Lung (tissue), 12 donors: ENCODE data around the gene PLA2G6. TPM values are rescaled to one million over a fixed set of nuclear protein-coding genes. Genes with fewer than 3 reads are reported as not detected.

Experiments used
- ATAC-seq: fragments of 200-7000 bp; cut with Tn5 transposase; one replicate; pipeline ENCODE4 v1.9.1; 2020; ENCODE audit warnings: moderate number of reproducible peaks; ENCODE audit not compliant: insufficient read depth, low FRiP score
- DNase-seq, 3 donors: peaks; one replicate each; pipeline ENCODE4 v3.0.0-alpha.2; 2013 to 2017
- H3K27ac ChIP-seq, 2 donors: one replicate each; pipeline ENCODE4 v1.5.1; 2013; ENCODE audit warnings: mild to moderate bottlenecking in 2 of 2, moderate library complexity in 2 of 2, control low read depth in 1 of 2, inconsistent platforms in 1 of 2, low read depth in 1 of 2, low read length in 1 of 2
- H3K27me3 ChIP-seq, 3 donors: one replicate each; pipeline ENCODE4 v1.5.1; 2013; ENCODE audit warnings: low read length in 2 of 3; ENCODE audit not compliant: control insufficient read depth in 3 of 3, insufficient read depth in 3 of 3
- H3K36me3 ChIP-seq, 4 donors: one replicate each; pipeline ENCODE4 v1.5.1; 2013; ENCODE audit warnings: low read length in 4 of 4, mild to moderate bottlenecking in 1 of 4, moderate library complexity in 1 of 4; ENCODE audit not compliant: control insufficient read depth in 4 of 4, insufficient read depth in 4 of 4
- H3K4me1 ChIP-seq, 5 donors: one replicate each; pipeline ENCODE4 v1.5.1; 2013; ENCODE audit warnings: low read length in 5 of 5, mild to moderate bottlenecking in 2 of 5, moderate library complexity in 1 of 5; ENCODE audit not compliant: control insufficient read depth in 5 of 5, insufficient read depth in 5 of 5
- H3K4me3 ChIP-seq: one replicate; pipeline ENCODE4 v1.5.1; 2013; ENCODE audit warnings: mild to moderate bottlenecking, control low read depth, moderate library complexity
- H3K9ac ChIP-seq, 2 donors: one replicate each; pipeline ENCODE4 v1.5.1; 2013; ENCODE audit warnings: low read length in 2 of 2, control low read depth in 1 of 2; ENCODE audit not compliant: insufficient read depth in 1 of 2
- H3K9me3 ChIP-seq, 4 donors: one replicate each; pipeline ENCODE4 v1.5.1; 2013; ENCODE audit warnings: low read length in 3 of 4, mild to moderate bottlenecking in 1 of 4, moderate library complexity in 1 of 4; ENCODE audit not compliant: control insufficient read depth in 4 of 4, insufficient read depth in 3 of 4
- CTCF ChIP-seq: IDR thresholded peaks from 2 replicates; pipeline ENCODE4 v1.5.1; 2012; ENCODE audit warnings: mild to moderate bottlenecking; ENCODE audit errors: control extremely low read depth, extremely low read depth
- WGBS, 2 donors: extraction: QIAGEN DNeasy Blood & Tissue Kit; methylation state at CpG; one replicate each; pipeline ENCODE4 v1.1.7; 2013; 5-methylcytosine and 5-hydroxymethylcytosine counted together
- polyA plus RNA-seq, 2 donors: library from polyadenylated mRNA; stranded (reverse); fragments of 200-250 nt; gene quantifications; one replicate each; pipeline ENCODE4 v1.2.1, GENCODE V29; 2013
- total RNA-seq, 2 donors: library from RNA; depleted of rRNA in 1 of 2; stranded (reverse); fragments of >200 nt in 1 of 2; gene quantifications; one replicate each; pipeline ENCODE4 v1.2.1, GENCODE V29; 2014 to 2021
- donor health status: control.
- donor health status: control.
- donor health status: Bipolar disorder and iron deficiency.
- donor health status: healthy.
- donor health status: DM: yes; HTN: yes; CAD: no.

Gene PLA2G6
- total and polyA plus RNA-seq, 4 donors: 11.9 to 73.5 (median 37.3) TPM

- WGBS, 2 donors: 42% methylated on average over 59 to 81 of the region's 81 CpGs
- DNase-seq: peak; percentile 68 to 83 (median 78)
- H3K27me3 ChIP-seq: peaks cover 0 to 3% (median 0%) of the 10 kb centered on the region in 3 donors
- peaks cover 2 to 30% (median 8%) of the 10 kb centered on the region in 5 donors for H3K4me1 ChIP-seq
- H3K9ac ChIP-seq: peak overlapping the region in 1 of 2 donors; percentile 16
- H3K9me3 ChIP-seq: peaks cover 0 to 3% (median 0%) of the 10 kb centered on the region in 4 donors
- peak overlapping the region in 1 of 2 donors; percentile 58 for H3K27ac ChIP-seq
- ATAC-seq: peak; percentile 28
- no peak overlapping the region for H3K4me3 ChIP-seq
- no peak for TF ChIP-seq CTCF
- H3K36me3 ChIP-seq: peaks cover 0 to 21% (median 2%) of the 10 kb centered on the region in 4 donors
Observed at GRCh38 chr22:38214302-38215056, 32.8 kb upstream of the PLA2G6 start.

GRCh38 chr22:38213990-38214301, 32.3 kb upstream of the PLA2G6 start:
- peaks cover 2 to 30% (median 8%) of the 10 kb centered on the region in 5 donors for H3K4me1 ChIP-seq
- TF ChIP-seq CTCF: no peak
- peak overlapping the region in 1 of 2 donors; percentile 16 for H3K9ac ChIP-seq
- peaks cover 0 to 23% (median 2%) of the 10 kb centered on the region in 4 donors for H3K36me3 ChIP-seq
- H3K9me3 ChIP-seq: peaks cover 0 to 3% (median 0%) of the 10 kb centered on the region in 4 donors
- 50 to 51% methylated on average over 8 of the region's 8 CpGs for WGBS, 2 donors
- DNase-seq: no peak
- H3K27ac ChIP-seq: peak overlapping the region in 1 of 2 donors; percentile 58
- no peak for ATAC-seq
- no peak overlapping the region for H3K4me3 ChIP-seq
- peaks cover 0 to 3% (median 0%) of the 10 kb centered on the region in 3 donors for H3K27me3 ChIP-seq

- Histone ChIP-seq H3K27me3 (peaks cover 0 to 3% (median 0%) of the 10 kb centered on the region in 3 donors), H3K27ac (peak overlapping the region in 1 of 2 donors; percentile 58), H3K9me3 (peaks cover 0 to 3% (median 0%) of the 10 kb centered on the region in 4 donors), H3K36me3 (peaks cover 0 to 23% (median 2%) of the 10 kb centered on the region in 4 donors), H3K4me3 (no peak overlapping the region), H3K4me1 (peaks cover 2 to 26% (median 3%) of the 10 kb centered on the region in 5 donors), H3K9ac (no peak overlapping the region)
- WGBS, 2 donors: 64 to 82% methylated on average over 6 of the region's 6 CpGs
- DNase-seq: no peak
- ATAC-seq: no peak
- no peak for TF ChIP-seq CTCF
Observed at GRCh38 chr22:38213319-38213989, 31.8 kb upstream of the PLA2G6 start.
